ENCODE results near the gene ZNFX1.

ZNFX1 gene

GRCh38 chr20:49290608-49291191 is 12.8 kb upstream of the ZNFX1 start:
- Histone ChIP-seq H3K4me3 (ENCODE audit: low read depth in 1 of 2, low read length in 2 of 2) (no peak overlapping the region), H3K9me3 (ENCODE audit: control insufficient read depth in 1 of 2, low read length in 2 of 2) (peaks cover 14 to 24% of the 10 kb centered on the region in 2 donors), H3K36me3 (ENCODE audit: control insufficient read depth in 1 of 2, insufficient read depth in 2 of 2, low read length in 2 of 2) (peaks cover 58 to 62% of the 10 kb centered on the region in 2 donors), H3K4me1 (ENCODE audit: control insufficient read depth in 1 of 2, insufficient read depth in 2 of 2, low read length in 2 of 2) (no peaks in the 10 kb centered on the region), H3K27ac (ENCODE audit: low read length) (no peak overlapping the region), H3K27me3 (ENCODE audit: low read depth, low read length) (no peaks in the 10 kb centered on the region)

DNA sequence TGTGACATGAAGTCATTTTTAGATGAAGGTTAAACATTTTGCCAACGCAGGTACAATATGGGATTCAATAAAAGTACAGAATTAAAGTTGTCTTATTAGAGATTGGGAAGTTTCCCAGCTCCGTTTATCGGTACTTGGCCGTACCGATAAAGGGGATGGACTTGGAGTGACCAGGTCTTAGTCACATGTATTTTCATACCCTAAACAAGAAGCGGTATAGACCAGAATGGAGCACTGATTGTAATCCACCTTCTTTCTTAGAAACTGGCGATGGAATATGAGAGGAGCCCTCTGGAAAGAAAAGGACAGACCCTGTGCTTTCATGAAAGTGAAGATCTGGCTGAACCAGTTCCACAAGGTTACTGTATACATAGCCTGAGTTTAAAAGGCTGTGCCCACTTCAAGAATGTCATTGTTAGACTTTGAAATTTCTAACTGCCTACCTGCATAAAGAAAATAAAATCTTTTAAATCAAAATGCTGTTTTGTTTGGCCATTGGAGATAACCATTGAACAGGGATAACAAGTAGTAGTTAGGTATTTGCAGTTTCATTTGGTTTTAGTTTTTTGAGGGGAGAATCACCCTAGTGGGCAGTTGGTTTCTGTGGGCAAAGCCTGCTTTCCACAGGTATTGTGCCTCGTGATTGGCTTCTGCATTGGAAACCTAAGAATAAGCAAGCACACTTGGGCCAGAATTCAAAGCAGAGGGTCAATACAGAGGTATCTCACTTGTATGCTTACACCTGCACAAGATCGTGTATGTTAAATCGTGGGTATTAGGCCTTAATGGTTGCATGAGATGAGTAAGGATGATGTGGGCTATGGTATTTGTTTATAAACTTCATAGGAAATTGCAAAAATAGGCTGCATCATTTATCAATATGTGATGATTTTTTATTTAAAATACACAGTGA is 11.2 kb upstream of the ZNFX1 start:
- peaks cover 23 to 29% of the 10 kb centered on the region in 2 donors for H3K9me3 ChIP-seq (ENCODE audit: control insufficient read depth in 1 of 2, low read length in 2 of 2)
- peaks cover 70 to 78% of the 10 kb centered on the region in 2 donors for H3K36me3 ChIP-seq (ENCODE audit: control insufficient read depth in 1 of 2, insufficient read depth in 2 of 2, low read length in 2 of 2)
- H3K27ac ChIP-seq (ENCODE audit: low read length), result no peak overlapping the region
- H3K4me1 ChIP-seq (ENCODE audit: control insufficient read depth in 1 of 2, insufficient read depth in 2 of 2, low read length in 2 of 2), result no peaks in the 10 kb centered on the region
- no peak overlapping the region for H3K4me3 ChIP-seq (ENCODE audit: low read depth in 1 of 2, low read length in 2 of 2)
- H3K27me3 ChIP-seq (ENCODE audit: low read depth, low read length), result no peaks in the 10 kb centered on the region

GRCh38 chr20:49288250-49288751 is 10.4 kb upstream of the ZNFX1 start:
- peaks cover 0 to under 1% of the 10 kb centered on the region in 2 donors for H3K4me1 ChIP-seq (ENCODE audit: control insufficient read depth in 1 of 2, insufficient read depth in 2 of 2, low read length in 2 of 2)
- H3K36me3 ChIP-seq (ENCODE audit: control insufficient read depth in 1 of 2, insufficient read depth in 2 of 2, low read length in 2 of 2), result peaks cover 78 to 86% of the 10 kb centered on the region in 2 donors
- peaks cover 23 to 27% of the 10 kb centered on the region in 2 donors for H3K9me3 ChIP-seq (ENCODE audit: control insufficient read depth in 1 of 2, low read length in 2 of 2)
- no peaks in the 10 kb centered on the region for H3K27me3 ChIP-seq (ENCODE audit: low read depth, low read length)
- H3K27ac ChIP-seq (ENCODE audit: low read length), result no peak overlapping the region
- no peak overlapping the region for H3K4me3 ChIP-seq (ENCODE audit: low read depth in 1 of 2, low read length in 2 of 2)

- Histone ChIP-seq H3K27ac (ENCODE audit: low read length) (peak overlapping the region; percentile 19), H3K4me3 (ENCODE audit: low read depth in 1 of 2, low read length in 2 of 2) (peak overlapping the region in 1 of 2 donors; percentile 22), H3K9me3 (ENCODE audit: control insufficient read depth in 1 of 2, low read length in 2 of 2) (peaks cover 23 to 27% of the 10 kb centered on the region in 2 donors), H3K4me1 (ENCODE audit: control insufficient read depth in 1 of 2, insufficient read depth in 2 of 2, low read length in 2 of 2) (peaks cover 0 to 6% of the 10 kb centered on the region in 2 donors), H3K36me3 (ENCODE audit: control insufficient read depth in 1 of 2, insufficient read depth in 2 of 2, low read length in 2 of 2) (peaks cover 84 to 92% of the 10 kb centered on the region in 2 donors), H3K27me3 (ENCODE audit: low read depth, low read length) (no peaks in the 10 kb centered on the region)
Observed at GRCh38 chr20:49287555-49288249, 9.8 kb upstream of the ZNFX1 start.

DNA sequence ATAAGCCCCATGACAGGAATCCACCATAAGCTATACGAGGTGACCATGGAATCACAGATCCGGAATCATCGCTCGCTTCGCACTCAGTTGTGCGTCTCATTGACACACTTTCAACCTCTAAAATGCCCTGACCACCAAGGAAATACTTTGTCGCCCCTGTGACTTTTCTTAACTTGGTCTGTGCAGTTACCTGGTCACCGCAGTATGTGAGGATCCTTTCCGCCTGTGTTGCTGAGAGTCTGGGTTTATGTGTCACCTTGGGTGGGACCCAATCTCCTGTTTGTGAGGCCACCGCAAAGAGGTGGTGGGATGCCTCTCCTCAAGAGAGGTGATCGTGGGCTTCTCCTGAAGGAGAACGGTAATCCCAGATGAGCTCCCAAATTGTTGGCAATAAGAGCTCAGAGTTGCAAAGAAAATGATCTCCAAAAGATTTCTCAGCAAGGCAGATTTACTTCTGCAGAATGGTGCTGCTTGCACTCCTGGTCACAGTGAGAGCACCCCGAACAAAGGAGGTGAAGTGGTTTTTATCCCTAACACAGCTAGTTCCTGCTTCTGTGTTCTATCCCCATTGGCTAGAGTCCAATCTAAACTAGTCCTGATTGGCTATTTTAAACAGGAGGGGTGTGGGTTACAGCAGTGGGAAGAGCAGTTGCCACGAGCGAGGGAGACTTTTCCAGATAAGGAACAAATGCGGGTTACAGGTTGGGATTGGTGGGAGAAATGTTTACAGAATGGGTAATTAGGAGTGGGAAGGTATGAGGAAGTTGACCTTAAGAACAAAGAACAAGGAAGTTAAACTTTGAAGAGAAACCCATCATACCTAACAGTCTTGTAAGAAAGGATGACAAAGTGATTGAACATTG is 9.1 kb upstream of the ZNFX1 start:
- Histone ChIP-seq H3K36me3 (ENCODE audit: control insufficient read depth in 1 of 2, insufficient read depth in 2 of 2, low read length in 2 of 2) (peaks cover 87 to 99% of the 10 kb centered on the region in 2 donors), H3K4me3 (ENCODE audit: low read depth in 1 of 2, low read length in 2 of 2) (peak overlapping the region; percentile 18 to 49), H3K27ac (ENCODE audit: low read length) (no peak overlapping the region), H3K9me3 (ENCODE audit: control insufficient read depth in 1 of 2, low read length in 2 of 2) (peaks cover 23 to 27% of the 10 kb centered on the region in 2 donors), H3K4me1 (ENCODE audit: control insufficient read depth in 1 of 2, insufficient read depth in 2 of 2, low read length in 2 of 2) (peaks cover 0 to 7% of the 10 kb centered on the region in 2 donors), H3K27me3 (ENCODE audit: low read depth, low read length) (no peaks in the 10 kb centered on the region)

- H3K36me3 ChIP-seq (ENCODE audit: control insufficient read depth in 1 of 2, insufficient read depth in 2 of 2, low read length in 2 of 2), result peaks cover 94 to 100% of the 10 kb centered on the region in 2 donors
- H3K4me3 ChIP-seq (ENCODE audit: low read depth in 1 of 2, low read length in 2 of 2), result peak overlapping the region; percentile 18 to 49
- peaks cover under 1 to 10% of the 10 kb centered on the region in 2 donors for H3K4me1 ChIP-seq (ENCODE audit: control insufficient read depth in 1 of 2, insufficient read depth in 2 of 2, low read length in 2 of 2)
- H3K9me3 ChIP-seq (ENCODE audit: control insufficient read depth in 1 of 2, low read length in 2 of 2), result peaks cover 27 to 32% of the 10 kb centered on the region in 2 donors
- no peak overlapping the region for H3K27ac ChIP-seq (ENCODE audit: low read length)
- H3K27me3 ChIP-seq (ENCODE audit: low read depth, low read length), result no peaks in the 10 kb centered on the region
Observed at GRCh38 chr20:49285813-49286494, 8.1 kb upstream of the ZNFX1 start.

GRCh38 chr20:49285233-49285668 is 7.4 kb upstream of the ZNFX1 start:
- no peak overlapping the region for H3K27ac ChIP-seq (ENCODE audit: low read length)
- H3K27me3 ChIP-seq (ENCODE audit: low read depth, low read length), result no peaks in the 10 kb centered on the region
- peak overlapping the region in 1 of 2 donors; percentile 49 for H3K4me3 ChIP-seq (ENCODE audit: low read depth in 1 of 2, low read length in 2 of 2)
- peaks cover 7 to 17% of the 10 kb centered on the region in 2 donors for H3K4me1 ChIP-seq (ENCODE audit: control insufficient read depth in 1 of 2, insufficient read depth in 2 of 2, low read length in 2 of 2)
- peaks cover 27 to 39% of the 10 kb centered on the region in 2 donors for H3K9me3 ChIP-seq (ENCODE audit: control insufficient read depth in 1 of 2, low read length in 2 of 2)
- H3K36me3 ChIP-seq (ENCODE audit: control insufficient read depth in 1 of 2, insufficient read depth in 2 of 2, low read length in 2 of 2), result peaks cover 94 to 100% of the 10 kb centered on the region in 2 donors

DNA sequence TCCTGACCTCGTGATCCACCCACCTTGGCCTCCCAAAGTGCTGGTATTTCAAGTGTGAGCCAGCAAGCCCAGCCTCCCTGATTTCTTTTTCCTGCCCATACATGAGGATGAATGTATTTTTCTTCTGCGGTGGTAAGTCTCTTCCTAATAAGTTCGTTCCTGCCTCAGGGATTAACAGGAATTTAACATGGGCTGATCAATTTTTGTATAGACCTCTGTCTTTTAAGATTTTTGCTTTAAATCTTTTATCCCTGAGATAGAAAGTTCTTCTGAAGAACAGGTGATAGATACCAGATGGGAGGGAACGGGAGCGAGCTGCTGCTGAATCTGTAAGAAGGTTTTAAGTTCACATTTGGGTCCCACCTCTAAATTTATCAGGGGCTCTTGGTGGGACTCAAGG is 7.0 kb upstream of the ZNFX1 start:
- H3K36me3 ChIP-seq (ENCODE audit: control insufficient read depth in 1 of 2, insufficient read depth in 2 of 2, low read length in 2 of 2), result peaks cover 95 to 100% of the 10 kb centered on the region in 2 donors
- H3K4me3 ChIP-seq (ENCODE audit: low read depth in 1 of 2, low read length in 2 of 2), result no peak overlapping the region
- H3K27ac ChIP-seq (ENCODE audit: low read length), result no peak overlapping the region
- H3K9me3 ChIP-seq (ENCODE audit: control insufficient read depth in 1 of 2, low read length in 2 of 2), result peaks cover 27 to 43% of the 10 kb centered on the region in 2 donors
- H3K4me1 ChIP-seq (ENCODE audit: control insufficient read depth in 1 of 2, insufficient read depth in 2 of 2, low read length in 2 of 2), result peaks cover 11 to 21% of the 10 kb centered on the region in 2 donors
- H3K27me3 ChIP-seq (ENCODE audit: low read depth, low read length), result no peaks in the 10 kb centered on the region

DNA sequence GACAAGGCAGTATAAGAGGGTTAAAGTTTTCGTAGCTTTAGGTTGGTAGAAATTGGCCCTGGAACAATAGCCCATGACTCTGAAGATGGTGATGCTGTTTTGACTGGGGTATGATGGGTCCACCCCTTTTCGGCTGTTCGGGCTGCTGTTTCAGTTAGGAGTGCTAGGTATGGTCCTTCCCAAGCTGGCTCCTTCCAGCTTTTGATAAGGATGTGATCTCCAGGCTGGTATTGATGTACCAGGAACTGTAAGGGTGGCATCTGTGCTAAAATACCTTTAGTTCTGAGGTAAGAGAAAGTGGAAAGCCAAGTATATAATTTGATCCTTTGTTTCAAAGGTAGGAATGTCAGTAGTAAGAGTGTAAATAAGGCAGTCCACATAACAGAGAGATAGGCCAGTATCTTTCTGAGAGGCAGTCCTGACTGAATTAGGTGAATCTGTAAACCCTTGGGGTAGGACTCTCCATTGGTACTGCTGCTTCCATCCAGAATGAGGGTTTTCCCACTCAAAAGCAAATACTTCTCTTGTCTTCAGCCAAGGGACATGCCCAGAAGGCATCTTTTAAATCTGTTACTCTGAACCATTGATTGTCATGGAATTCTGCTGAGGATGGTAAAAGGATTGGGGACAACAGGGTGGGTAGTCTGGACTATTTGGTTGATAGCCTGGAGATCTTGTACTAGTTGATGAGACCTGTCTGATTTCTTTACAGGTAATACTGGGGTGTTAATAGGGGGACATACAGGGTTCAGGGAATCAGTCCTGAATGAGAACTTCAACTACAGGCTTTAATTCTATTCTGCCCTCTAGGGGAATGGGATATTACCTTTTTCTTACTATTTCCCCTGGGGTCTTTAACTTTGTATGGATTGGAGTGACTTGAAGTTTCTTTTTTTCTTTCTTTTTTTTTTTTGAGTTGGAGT is 6.1 kb upstream of the ZNFX1 start:
- peaks cover 89 to 92% of the 10 kb centered on the region in 2 donors for H3K36me3 ChIP-seq (ENCODE audit: control insufficient read depth in 1 of 2, insufficient read depth in 2 of 2, low read length in 2 of 2)
- peak overlapping the region; percentile 8 to 24 for H3K4me3 ChIP-seq (ENCODE audit: low read depth in 1 of 2, low read length in 2 of 2)
- H3K27ac ChIP-seq (ENCODE audit: low read length), result no peak overlapping the region
- peaks cover 15 to 28% of the 10 kb centered on the region in 2 donors for H3K4me1 ChIP-seq (ENCODE audit: control insufficient read depth in 1 of 2, insufficient read depth in 2 of 2, low read length in 2 of 2)
- H3K9me3 ChIP-seq (ENCODE audit: control insufficient read depth in 1 of 2, low read length in 2 of 2), result peaks cover 27 to 44% of the 10 kb centered on the region in 2 donors
- no peaks in the 10 kb centered on the region for H3K27me3 ChIP-seq (ENCODE audit: low read depth, low read length)
